Hematopoietic multipotent progenitor cell (in vitro differentiated cells): Measurements from ENCODE around the gene GRM7. TPM values are rescaled to one million over a fixed set of nuclear protein-coding genes. Genes with fewer than 3 reads are reported as not detected.

ENCODE experiments used
- DNase-seq, 3 donors: peaks; one replicate each; pipeline ENCODE4 v3.0.0-alpha.2; 2011 to 2015; ENCODE audit warnings: low read depth in 2 of 3, low spot score in 2 of 3
- total RNA-seq: library from RNA; depleted of rRNA; stranded (reverse); fragments of >200 nt; gene quantifications from one replicate; pipeline ENCODE4 v1.2.3, GENCODE V29; 2012

GRM7 gene
- total RNA-seq, 1 donor, result under 0.01 TPM

DNA sequence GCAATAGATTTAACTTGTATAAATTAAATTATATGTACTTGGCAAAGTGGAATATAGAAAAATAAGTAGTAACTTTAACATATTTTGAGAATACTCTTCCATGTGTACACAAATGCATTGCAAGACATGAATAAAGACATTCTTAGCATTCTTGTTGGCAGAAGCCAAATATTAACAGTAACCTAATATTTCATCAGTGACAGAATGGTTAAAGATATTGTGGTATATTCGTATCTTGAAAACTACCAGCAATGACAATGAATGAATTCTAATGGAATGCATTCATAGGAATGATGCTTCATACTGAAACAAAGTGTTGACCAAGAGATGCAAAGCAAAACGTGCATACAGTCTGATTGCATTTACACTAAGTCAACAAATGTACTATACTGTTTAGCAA, 524.7 kb downstream of the GRM7 start:
- no peak for DNase-seq

DNA sequence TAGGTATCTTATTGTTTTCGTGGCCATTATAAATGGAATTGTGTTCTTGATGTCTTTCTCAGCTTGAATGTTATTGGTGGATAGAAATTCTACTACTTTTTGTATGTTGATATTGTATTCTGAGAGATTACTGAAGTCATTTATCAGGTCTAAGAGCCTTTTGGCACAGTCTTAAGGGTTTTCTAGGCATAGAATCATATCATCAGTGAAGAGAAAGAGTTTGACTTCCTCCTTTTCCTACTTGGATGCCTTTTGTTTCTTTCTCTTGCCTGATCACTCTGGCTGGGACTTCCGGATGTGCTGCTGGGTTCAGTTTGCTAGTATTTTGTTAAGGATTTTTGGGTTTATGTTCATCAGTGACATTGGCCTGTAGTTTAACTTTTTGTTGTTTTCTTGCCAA, 527.1 kb downstream of the GRM7 start:
- no peak for DNase-seq

DNA sequence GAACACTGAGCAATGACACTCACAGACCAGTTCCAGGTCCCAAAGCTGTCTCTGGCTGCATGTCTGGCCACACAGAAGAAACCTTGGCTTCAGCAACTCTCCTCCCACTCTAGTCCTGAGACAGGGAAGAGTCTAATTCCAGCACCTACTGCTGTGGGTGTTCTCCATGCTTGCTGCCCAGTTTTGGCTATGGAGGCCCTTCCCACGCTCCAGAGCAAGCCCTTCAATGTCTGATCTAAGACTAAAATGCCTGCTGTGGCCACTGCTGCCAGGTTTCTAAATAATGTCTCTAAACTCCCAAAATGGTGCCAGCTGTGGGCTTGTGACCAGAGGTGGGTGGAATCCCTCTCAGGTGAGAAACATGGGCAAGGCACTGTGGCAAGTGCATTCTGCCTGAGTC, 531.3 kb downstream of the GRM7 start:
- DNase-seq, result no peak

GRCh38 chr3:7393944-7394605, 533.2 kb downstream of the GRM7 start:
- no peak for DNase-seq

DNA sequence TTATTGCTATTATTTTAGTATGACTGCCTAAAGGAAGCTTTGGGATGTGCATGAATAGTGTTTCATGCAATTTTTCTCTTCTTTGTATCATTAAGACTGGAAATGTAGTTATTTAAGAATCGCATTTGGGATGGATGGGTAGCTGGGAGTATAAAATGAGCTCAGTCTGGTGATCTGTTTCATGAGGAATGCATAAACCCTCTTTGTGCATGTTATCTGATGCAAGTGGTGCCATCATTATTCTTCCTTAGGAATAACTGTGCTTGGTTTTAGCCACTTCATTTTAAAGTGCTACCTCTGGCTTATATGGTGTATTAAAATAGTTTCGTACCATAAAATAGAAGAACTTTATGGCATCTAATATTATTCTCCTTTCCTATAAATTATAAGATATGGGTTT, 535.6 kb downstream of the GRM7 start:
- no peak for DNase-seq

GRCh38 chr3:7397097-7397496, 536.2 kb downstream of the GRM7 start:
- no peak for DNase-seq

DNA sequence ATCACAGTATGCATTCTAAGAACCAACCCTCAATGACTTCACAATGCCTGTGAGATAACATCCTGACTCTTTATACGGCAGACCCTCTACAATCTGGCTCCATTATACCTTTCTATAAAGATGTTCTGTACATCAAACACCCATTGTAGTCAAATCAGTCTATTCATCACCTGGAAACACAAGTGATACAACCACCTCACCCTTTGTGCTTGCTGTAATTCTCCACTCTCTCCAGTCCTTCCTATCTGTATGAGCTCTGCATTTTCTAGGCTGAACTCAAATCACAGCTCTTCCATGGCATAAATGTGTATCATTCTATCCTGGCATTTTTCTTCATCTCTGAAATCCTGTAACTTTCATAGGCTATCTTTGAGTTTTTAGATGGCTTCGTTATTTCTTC, 539.4 kb downstream of the GRM7 start:
- no peak for DNase-seq

DNA sequence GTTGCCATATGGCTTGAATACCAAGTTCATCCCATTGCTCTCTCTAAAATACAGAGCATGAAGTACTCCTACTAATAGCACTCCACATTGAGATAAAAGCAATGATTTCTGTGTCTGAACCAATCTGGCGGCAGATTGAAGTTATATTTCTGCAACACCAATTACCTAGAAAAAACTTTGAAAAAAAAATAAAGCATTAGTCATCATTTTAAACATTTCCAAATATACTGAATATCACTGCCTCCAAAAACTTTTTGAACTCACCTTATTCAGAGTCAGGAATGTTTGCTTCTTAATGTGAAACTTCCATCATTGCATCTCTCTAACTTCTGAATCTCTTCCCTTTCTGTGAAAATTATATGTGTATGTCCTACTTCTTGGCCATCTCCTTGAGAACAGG, 540.5 kb downstream of the GRM7 start:
- no peak for DNase-seq

DNA sequence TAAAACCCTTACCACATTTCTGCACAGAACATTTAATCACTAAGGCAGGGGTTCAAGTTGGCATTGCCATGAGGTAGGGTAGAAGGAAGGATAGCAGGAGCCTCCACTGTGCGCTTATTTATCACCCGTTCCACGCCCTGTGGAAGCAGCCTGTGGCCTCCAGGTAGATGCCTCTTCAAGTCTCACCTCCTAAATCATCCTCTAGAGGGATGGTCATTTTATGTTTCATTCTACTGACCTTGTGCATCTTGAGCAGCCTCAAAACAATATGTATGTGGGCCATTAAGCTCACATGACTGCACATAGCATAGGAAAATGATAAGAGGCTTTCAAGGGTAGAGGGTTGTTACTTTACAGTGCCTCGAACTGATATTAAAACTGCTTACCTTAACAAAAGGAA, 546.2 kb downstream of the GRM7 start:
- DNase-seq, result no peak

DNA sequence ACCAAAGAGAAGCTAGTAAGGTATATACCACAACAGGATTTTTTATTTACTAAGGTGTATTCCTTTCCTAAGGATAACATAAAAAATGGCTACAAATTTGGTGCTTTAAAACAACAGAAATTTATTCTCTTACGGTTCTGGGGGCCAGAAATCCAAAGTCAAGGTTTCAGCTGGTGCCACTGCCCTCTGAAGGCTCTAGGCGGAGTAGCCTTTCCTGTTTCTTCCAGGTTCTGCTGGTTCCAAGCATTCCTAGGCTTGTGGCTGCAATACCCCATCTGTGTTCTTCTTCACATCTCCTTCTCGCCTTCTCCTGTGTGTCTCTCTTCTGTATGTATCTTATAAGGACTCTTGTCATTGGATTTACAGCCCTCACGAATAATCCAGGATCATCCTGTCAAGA, 549.9 kb downstream of the GRM7 start:
- no peak for DNase-seq

DNA sequence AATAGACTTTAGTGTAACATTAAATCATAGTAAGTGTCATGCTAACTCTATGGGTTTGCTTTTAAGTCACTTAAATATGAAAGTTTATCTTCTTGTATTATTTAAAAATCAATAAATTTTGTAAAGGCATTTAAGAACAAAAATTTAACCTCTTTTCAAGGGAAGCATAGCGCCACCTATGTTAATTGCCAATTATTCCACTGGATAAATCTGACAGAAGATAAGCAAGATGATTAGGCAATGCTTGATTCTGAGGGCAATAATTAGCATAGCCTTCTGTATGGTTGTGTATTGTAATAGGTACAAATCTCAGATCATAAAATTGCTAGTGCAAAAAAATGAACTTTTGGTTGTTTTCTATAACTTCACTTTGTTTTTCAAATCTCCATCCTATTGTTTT, 560.1 kb downstream of the GRM7 start:
- DNase-seq, result no peak

GRCh38 chr3:7423036-7423435, 562.1 kb downstream of the GRM7 start:
- DNase-seq, result no peak

GRCh38 chr3:7423995-7424394, 563.1 kb downstream of the GRM7 start:
- no peak for DNase-seq

DNA sequence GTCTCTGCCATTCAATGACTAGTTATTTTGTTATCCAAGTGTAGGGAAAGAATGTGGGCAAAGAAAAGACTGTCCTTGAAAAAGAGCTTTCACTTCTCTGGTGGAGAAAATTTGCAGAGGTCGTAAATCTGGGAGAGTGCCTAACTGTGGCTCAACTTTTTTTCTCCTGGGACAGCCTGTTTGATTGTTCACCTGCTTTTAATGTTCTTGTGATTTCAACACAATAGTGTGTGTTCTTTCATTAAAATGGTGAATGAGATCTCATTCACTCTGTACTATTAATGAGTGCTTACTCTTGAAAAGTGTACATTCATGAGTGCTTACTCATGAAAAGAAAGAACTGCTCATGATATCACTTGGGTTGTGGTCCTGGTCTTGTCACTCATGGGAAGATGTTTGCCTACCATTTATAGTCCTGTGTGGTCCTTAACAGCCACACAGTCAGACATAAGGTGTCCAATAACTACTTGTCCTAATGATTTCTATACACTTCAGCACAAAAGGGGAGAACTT, 567.3 kb downstream of the GRM7 start:
- no peak for DNase-seq

GRCh38 chr3:7432610-7433009, 571.7 kb downstream of the GRM7 start:
- DNase-seq, result no peak

DNA sequence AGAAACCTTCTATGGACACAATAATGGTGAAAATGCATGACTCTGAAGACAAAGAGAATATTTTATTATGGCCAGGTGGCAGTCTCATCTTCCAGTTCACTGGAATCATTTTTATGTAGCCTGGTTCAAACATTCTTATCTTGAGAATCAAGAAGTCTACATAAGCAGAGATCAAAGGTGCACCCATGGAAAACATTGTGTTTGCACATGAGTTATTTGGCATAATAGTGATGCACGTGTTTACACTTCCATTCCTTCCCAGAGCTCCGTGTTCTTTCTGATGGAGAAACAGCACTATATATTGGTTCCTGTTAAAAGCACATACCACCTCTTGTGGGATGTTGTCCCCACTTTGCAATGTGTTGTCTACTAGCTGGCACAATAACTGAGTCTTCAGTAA, 572.2 kb downstream of the GRM7 start:
- no peak for DNase-seq

- peak in 1 of 3 donors; percentile 12 for DNase-seq
These were observed 575.6 kb downstream of the GRM7 start for GRCh38 chr3:7436542-7436941.

DNA sequence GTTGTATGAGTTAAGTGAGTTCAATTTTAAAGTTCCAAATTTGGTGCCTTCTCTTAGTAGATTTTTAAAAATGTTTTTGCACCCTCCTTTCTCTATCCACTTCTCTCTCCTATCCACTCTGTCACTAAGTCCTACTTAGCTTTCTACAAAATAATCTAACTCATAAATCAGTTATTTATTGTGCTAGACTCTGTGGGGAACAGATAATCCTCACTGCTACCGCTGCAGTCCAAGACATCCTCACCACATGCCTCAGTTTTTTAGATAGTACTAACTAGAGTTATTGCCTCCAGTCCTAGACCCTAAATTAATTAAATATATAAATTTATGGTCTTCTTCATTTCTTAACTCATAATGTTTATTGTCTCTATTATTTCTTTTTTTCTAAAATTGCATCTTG, 576.3 kb downstream of the GRM7 start:
- no peak for DNase-seq

DNA sequence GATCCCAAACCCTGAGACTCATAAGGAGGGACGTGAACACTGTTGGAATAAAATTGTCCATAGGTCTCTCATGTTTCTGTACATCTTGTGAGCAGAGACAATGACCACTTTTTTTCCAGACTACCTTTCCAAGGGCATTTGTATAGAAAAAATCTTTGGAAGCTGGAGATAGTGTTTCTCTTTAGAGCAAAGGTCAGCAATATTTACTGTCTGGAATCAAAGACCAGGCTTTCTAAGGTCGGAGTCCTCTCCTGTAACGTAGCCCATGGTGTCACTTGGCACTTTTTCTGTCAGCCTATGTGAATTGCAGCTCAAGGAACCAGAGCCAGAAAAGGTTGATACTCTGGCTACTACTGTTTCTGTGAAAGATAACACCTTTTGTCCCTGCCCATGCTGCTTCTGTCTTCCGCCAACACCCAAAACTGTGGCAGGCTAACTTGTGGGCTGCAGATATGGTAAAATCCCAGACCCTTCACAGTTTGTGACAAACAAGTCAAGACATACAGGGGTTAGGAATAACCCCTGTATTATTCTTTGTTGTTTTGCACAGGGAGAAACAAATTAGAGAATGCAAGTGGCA, 578.3 kb downstream of the GRM7 start:
- DNase-seq, result no peak

- no peak for DNase-seq
These were observed 584.0 kb downstream of the GRM7 start for GRCh38 chr3:7444886-7445285.

DNA sequence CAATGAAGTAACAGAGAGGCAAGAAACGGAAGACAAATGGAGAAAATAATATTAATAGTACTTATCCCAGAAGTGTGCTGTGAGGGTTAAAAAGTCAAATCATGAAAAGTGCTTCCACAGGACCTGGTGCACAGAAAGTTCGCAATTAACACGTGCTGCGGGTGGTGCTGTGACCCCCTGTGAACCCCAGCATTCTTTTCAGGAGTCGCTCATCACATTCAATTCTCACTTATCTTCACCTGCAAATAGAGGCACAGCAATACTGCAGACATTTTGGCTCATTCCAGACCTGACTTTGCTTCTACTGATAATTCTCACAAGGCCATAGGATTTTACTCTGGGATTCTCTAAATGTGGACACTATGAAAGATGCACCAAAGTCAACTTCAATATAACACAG, 584.4 kb downstream of the GRM7 start:
- no peak for DNase-seq

DNA sequence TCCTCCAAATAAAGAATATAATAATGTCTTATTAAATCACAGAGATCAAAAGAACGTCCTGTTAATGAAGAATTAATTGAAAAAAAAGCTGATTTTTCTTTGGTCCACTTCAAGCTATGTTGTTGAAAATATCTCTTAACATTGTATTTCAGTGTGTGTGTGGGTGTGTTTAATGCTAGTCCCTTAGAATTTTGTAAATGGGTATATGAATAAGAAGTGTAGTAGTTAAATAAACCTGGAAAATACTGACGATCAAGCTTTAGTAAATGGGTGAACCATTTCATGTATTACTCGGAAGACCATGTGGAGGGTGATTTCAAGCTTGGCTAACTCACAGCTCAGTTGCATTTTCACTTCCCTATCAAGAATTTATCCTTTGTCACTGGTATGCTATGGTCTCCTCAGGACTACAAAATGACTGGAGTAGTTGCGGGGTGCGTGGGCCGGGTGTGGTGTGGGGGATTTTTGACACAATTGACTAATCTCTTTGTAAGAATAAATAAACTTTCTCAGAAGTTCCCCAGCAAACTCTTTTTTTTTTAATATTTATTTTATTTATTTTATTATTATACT, 586.4 kb downstream of the GRM7 start:
- DNase-seq, result no peak
